ENCODE results near the gene PCCA. TPM values are rescaled to one million over a fixed set of nuclear protein-coding genes. Genes with fewer than 3 reads are reported as not detected.

PCCA gene, protein sequence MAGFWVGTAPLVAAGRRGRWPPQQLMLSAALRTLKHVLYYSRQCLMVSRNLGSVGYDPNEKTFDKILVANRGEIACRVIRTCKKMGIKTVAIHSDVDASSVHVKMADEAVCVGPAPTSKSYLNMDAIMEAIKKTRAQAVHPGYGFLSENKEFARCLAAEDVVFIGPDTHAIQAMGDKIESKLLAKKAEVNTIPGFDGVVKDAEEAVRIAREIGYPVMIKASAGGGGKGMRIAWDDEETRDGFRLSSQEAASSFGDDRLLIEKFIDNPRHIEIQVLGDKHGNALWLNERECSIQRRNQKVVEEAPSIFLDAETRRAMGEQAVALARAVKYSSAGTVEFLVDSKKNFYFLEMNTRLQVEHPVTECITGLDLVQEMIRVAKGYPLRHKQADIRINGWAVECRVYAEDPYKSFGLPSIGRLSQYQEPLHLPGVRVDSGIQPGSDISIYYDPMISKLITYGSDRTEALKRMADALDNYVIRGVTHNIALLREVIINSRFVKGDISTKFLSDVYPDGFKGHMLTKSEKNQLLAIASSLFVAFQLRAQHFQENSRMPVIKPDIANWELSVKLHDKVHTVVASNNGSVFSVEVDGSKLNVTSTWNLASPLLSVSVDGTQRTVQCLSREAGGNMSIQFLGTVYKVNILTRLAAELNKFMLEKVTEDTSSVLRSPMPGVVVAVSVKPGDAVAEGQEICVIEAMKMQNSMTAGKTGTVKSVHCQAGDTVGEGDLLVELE
- total RNA-seq: 10 to 100 TPM; 33.8 to 40.3 (median 39.0) TPM

DNA sequence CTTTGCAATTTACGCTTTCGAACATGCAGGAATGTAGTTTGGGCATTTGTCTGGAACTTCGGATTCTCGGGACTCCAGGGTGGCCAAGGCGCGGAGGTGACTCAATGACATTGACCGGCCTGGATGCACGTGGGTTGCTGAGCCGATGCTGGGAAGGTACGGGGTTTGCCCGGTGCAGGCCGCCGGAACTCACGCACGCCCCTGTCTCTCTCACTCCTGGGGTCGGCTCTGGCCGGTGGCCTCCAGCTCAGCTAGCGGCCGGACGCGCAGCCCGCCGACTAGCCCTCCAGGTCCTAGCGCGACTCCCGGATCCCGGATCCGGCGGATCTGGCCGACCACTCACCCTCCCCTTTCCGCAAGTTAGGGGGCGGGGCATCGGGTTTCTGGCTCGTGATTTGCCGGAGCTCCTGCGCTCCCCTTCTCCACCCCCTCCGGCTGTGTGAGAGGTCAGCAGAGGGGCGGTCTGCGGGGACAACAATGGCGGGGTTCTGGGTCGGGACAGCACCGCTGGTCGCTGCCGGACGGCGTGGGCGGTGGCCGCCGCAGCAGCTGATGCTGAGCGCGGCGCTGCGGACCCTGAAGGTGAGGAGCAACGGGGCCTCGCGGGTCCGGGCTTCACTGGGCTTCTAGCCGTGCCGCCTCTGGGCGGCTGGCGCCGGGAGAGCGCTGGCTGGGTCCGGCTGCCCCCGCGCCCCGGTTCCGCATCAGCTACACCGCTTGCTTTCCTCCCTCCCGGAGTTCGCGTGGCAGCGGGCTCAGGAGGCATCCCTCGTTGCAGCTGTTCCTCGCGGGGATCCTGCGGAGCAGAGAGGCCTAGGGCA lies at the start of gene PCCA:
Gene PCCA, plus strand, starts transcription at position 450 of the 821 bp plus-strand sequence. Its CDS starts 28 bp downstream, at position 478.
- peak; percentile 98 for DNase-seq (ENCODE audit: extremely low spot score)
- Histone ChIP-seq H3K9me3 (no peaks in the 10 kb centered on the region), H3K4me3 (peak within 1 kb of the TSS; percentile 81 to 96 (median 87)), H3K36me3 (peaks cover 0 to 7% (median 3%) of the 10 kb centered on the region in 4 donors), H3K27me3 (no peaks in the 10 kb centered on the region), H3K4me1 (peaks cover 16 to 47% (median 31%) of the 10 kb centered on the region in 4 donors), H3K27ac (replicated peaks in 1 of 4) (peak within 1 kb of the TSS; percentile 81 to 91 (median 83))
- intact Hi-C loops (cut with DNase I): loop anchor here (10.0 kb wide), 2 partner anchors 104 to 146 kb away; partner anchors contain the start of gene ZIC2
- TF ChIP-seq, protein P1, sequence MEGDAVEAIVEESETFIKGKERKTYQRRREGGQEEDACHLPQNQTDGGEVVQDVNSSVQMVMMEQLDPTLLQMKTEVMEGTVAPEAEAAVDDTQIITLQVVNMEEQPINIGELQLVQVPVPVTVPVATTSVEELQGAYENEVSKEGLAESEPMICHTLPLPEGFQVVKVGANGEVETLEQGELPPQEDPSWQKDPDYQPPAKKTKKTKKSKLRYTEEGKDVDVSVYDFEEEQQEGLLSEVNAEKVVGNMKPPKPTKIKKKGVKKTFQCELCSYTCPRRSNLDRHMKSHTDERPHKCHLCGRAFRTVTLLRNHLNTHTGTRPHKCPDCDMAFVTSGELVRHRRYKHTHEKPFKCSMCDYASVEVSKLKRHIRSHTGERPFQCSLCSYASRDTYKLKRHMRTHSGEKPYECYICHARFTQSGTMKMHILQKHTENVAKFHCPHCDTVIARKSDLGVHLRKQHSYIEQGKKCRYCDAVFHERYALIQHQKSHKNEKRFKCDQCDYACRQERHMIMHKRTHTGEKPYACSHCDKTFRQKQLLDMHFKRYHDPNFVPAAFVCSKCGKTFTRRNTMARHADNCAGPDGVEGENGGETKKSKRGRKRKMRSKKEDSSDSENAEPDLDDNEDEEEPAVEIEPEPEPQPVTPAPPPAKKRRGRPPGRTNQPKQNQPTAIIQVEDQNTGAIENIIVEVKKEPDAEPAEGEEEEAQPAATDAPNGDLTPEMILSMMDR (IDR thresholded peaks at IDR 0.05): no peak
- peak; percentile 79 to 86 for TF ChIP-seq POLR2AphosphoS5 (IDR thresholded peaks at IDR 0.05)
- no peak for TF ChIP-seq POLR2A (IDR thresholded peaks at IDR 0.05; ENCODE audit: low read depth)
- 1% methylated on average over 9 of the region's 77 CpGs for WGBS

DNA sequence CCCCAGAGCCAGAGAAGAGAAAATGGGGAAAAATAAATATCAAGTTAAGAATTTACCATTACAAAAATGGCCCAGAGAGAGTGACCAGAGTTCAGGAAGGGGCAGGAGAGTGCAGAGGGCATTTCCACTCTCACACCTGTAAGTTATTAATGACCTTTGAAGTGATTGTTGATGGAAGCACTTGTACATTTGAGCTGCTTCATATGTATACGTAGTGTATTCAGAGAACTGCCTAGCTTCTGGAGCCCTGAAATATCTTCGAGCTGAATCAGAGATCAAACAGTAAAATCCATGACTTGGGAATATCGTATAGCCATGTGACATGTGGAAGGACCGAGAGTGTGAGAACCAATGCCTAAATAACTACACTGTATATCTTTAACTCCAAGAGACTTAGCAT lies 49.2 kb upstream of the PCCA start:
- Histone ChIP-seq H3K9me3 (no peaks in the 10 kb centered on the region), H3K36me3 (no peaks in the 10 kb centered on the region), H3K27me3 (peaks cover 0 to 2% (median under 1%) of the 10 kb centered on the region in 4 donors), H3K4me1 (no peaks in the 10 kb centered on the region), H3K4me3 (no peak overlapping the region), H3K27ac (replicated peaks in 1 of 4) (no peak overlapping the region)
- TF ChIP-seq, protein P1 (IDR thresholded peaks at IDR 0.05): no peak
- TF ChIP-seq POLR2AphosphoS5 (IDR thresholded peaks at IDR 0.05) (no peak), EP300 (IDR thresholded peaks at IDR 0.05) (no peak), POLR2A (IDR thresholded peaks at IDR 0.05; ENCODE audit: low read depth) (no peak)
- no peak for DNase-seq (ENCODE audit: extremely low spot score)
- WGBS: 38% methylated on average over 4 of the region's 4 CpGs
- intact Hi-C loops (cut with DNase I): no loop called here

DNA sequence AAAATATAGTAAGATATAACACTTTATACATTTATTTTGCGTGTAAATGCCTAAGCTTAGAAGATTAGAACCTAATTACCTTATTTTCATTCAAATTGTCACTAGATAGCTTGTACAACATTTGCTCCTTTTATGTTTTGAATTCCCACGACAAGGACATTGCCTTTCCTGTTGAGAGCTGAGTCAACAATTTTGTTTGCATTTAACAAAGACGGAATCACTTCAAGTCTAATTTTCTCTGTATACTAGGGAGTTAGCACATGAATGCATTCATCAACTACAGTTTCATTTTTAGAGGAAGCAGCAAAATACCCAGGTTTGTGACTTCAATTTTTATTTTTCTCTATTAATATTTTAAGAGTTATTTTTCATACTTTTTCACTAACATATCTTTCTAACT lies 48.7 kb upstream of the PCCA start:
- no peak overlapping the region for H3K27ac ChIP-seq (replicated peaks in 1 of 4)
- WGBS: 43% methylated on average over 3 of the region's 3 CpGs
- H3K4me1 ChIP-seq: no peaks in the 10 kb centered on the region

DNA sequence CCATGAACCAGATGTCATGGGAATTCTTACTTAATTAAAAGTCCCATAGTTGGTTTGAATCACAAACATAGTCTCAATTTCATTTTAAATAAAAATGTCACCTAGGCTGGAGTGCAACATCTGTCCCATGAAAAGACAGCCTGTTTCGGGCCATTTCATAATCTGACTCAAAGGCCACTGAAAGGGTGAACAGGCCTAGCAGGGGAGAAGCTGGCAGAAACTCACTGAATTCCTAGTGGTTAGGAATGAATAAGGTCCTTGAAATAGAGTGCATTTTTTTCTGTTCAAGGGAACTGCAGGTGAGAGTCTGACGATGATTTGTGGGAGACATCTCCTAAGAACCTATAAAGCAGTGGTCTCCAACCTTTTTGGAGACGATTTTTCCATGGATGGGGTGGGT lies 44.0 kb upstream of the PCCA start:
- intact Hi-C loops (cut with DNase I): no loop called here
- H3K27ac ChIP-seq (replicated peaks in 1 of 4): no peak overlapping the region
- no peaks in the 10 kb centered on the region for H3K4me1 ChIP-seq
- WGBS: 83% methylated on average over 3 of the region's 3 CpGs
- DNase-seq (ENCODE audit: extremely low spot score): peak; percentile 47
- no peaks in the 10 kb centered on the region for H3K36me3 ChIP-seq
- peaks cover 0 to under 1% (median 0%) of the 10 kb centered on the region in 4 donors for H3K27me3 ChIP-seq
- TF ChIP-seq POLR2AphosphoS5 (IDR thresholded peaks at IDR 0.05) (no peak), EP300 (IDR thresholded peaks at IDR 0.05) (no peak), POLR2A (IDR thresholded peaks at IDR 0.05; ENCODE audit: low read depth) (no peak)
- TF ChIP-seq, protein P1 (IDR thresholded peaks at IDR 0.05): no peak
- no peaks in the 10 kb centered on the region for H3K9me3 ChIP-seq
- H3K4me3 ChIP-seq: no peak overlapping the region

More for the DNA sequence above, 48.7 kb upstream of the PCCA start:
- intact Hi-C loops (cut with DNase I): no loop called here
- no peaks in the 10 kb centered on the region for H3K9me3 ChIP-seq
- DNase-seq (ENCODE audit: extremely low spot score): no peak
- H3K27me3 ChIP-seq: peaks cover 0 to 2% (median 0%) of the 10 kb centered on the region in 4 donors
- no peak overlapping the region for H3K4me3 ChIP-seq
- TF ChIP-seq EP300 (IDR thresholded peaks at IDR 0.05) (no peak), POLR2AphosphoS5 (IDR thresholded peaks at IDR 0.05) (no peak), POLR2A (IDR thresholded peaks at IDR 0.05; ENCODE audit: low read depth) (no peak)
- TF ChIP-seq, protein P1 (IDR thresholded peaks at IDR 0.05): no peak
- no peaks in the 10 kb centered on the region for H3K36me3 ChIP-seq

All from esophagus muscularis mucosa (tissue), 4 donors.